GM23338 (cell line): ENCODE results near the gene SELENBP1. TPM values are rescaled to one million over a fixed set of nuclear protein-coding genes. Genes with fewer than 3 reads are reported as not detected.

Source experiments
- ATAC-seq: fragments of 200-7000 bp; cut with Tn5 transposase; 3 replicates; pipeline ENCODE4 v1.9.1; 2020
- DNase-seq: peaks from one replicate; pipeline ENCODE4 v3.0.0-alpha.2; 2015; ENCODE audit warnings: low spot score
- H2AFZ ChIP-seq: fragments of 200-600 bp; sonication (generic); 2 replicates; pipeline ENCODE4 v1.8.0; 2016; ENCODE audit warnings: antibody characterized with exemption, mild to moderate bottlenecking, moderate library complexity
- H3F3A ChIP-seq: fragments of 200-600 bp; sonication (generic); replicated peaks from 2 replicates; pipeline ENCODE4 v1.8.0; 2017; ENCODE audit warnings: antibody characterized with exemption, mixed run types, low read depth
- H3K27ac ChIP-seq: fragments of 200-600 bp; sonication (generic); 2 replicates; pipeline ENCODE4 v1.6.1; 2016; ENCODE audit warnings: low read depth
- H3K27me3 ChIP-seq: fragments of 200-600 bp; sonication (generic); 2 replicates; pipeline ENCODE4 v1.8.0; 2016; ENCODE audit warnings: mild to moderate bottlenecking, mixed run types, moderate library complexity; ENCODE audit not compliant: insufficient read depth
- H3K36me3 ChIP-seq: fragments of 200-600 bp; sonication (generic); 2 replicates; pipeline ENCODE4 v1.8.0; 2016; ENCODE audit warnings: mild to moderate bottlenecking; ENCODE audit not compliant: insufficient read depth
- H3K4me1 ChIP-seq: fragments of 200-600 bp; sonication (generic); 2 replicates; pipeline ENCODE4 v1.8.0; 2016; ENCODE audit warnings: mild to moderate bottlenecking, moderate library complexity; ENCODE audit not compliant: insufficient read depth
- H3K4me2 ChIP-seq: fragments of 200-600 bp; sonication (generic); 2 replicates; pipeline ENCODE4 v1.7.1; 2017; ENCODE audit warnings: mixed run types
- H3K4me3 ChIP-seq: fragments of 200-600 bp; sonication (generic); 2 replicates; pipeline ENCODE4 v1.6.1; 2016; ENCODE audit warnings: mixed run types
- H3K79me2 ChIP-seq: fragments of 200-600 bp; sonication (generic); replicated peaks from 2 replicates; pipeline ENCODE4 v1.8.0; 2017; ENCODE audit warnings: mild to moderate bottlenecking; ENCODE audit not compliant: insufficient read depth
- H3K9me2 ChIP-seq: fragments of 200-600 bp; sonication (generic); 2 replicates; pipeline ENCODE4 v1.8.0; 2017; ENCODE audit not compliant: insufficient read depth
- H4K20me1 ChIP-seq: fragments of 200-600 bp; sonication (generic); replicated peaks from 2 replicates; pipeline ENCODE4 v1.8.0; 2017; ENCODE audit warnings: mild to moderate bottlenecking; ENCODE audit not compliant: insufficient read depth
- H3K27ac Mint-ChIP-seq: 2 replicates; pipeline ENCODE4 v1.8.0; 2020; ENCODE audit warnings: inconsistent platforms, mild to moderate bottlenecking, moderate library complexity, mixed read lengths
- H3K27me3 Mint-ChIP-seq: 3 replicates; pipeline ENCODE4 v1.8.0; 2022; ENCODE audit warnings: low read depth, mild to moderate bottlenecking, moderate library complexity, mixed read lengths, inconsistent platforms; ENCODE audit not compliant: insufficient read depth, poor library complexity
- H3K36me3 Mint-ChIP-seq: 3 replicates; pipeline ENCODE4 v1.8.0; 2021; ENCODE audit warnings: low read depth, mild to moderate bottlenecking, inconsistent platforms, moderate library complexity, mixed read lengths
- H3K4me1 Mint-ChIP-seq: 3 replicates; pipeline ENCODE4 v1.8.0; 2020; ENCODE audit warnings: mild to moderate bottlenecking, inconsistent platforms, mixed read lengths
- H3K4me3 Mint-ChIP-seq: 3 replicates; pipeline ENCODE4 v1.8.0; 2021; ENCODE audit warnings: moderate library complexity, mild to moderate bottlenecking, inconsistent platforms, mixed read lengths
- H3K9me3 Mint-ChIP-seq: 3 replicates; pipeline ENCODE4 v1.8.0; 2020; ENCODE audit warnings: moderate library complexity, mild to moderate bottlenecking, inconsistent platforms, mixed read lengths
- ETS1 ChIP-seq: IDR thresholded peaks from 2 replicates; pipeline ENCODE4 v1.6.1; 2016; ENCODE audit warnings: antibody characterized with exemption
- EZH2 ChIP-seq: fragments of 200-600 bp; sonication (generic); IDR thresholded peaks from one replicate; pipeline ENCODE4 v1.8.0; 2017; ENCODE audit warnings: antibody characterized with exemption, mild to moderate bottlenecking, low read depth; ENCODE audit not compliant: unreplicated experiment
- EZH2phosphoT487 ChIP-seq: fragments of 200-600 bp; sonication (generic); IDR thresholded peaks from one replicate; pipeline ENCODE4 v1.8.1; 2018; ENCODE audit warnings: antibody characterized with exemption; ENCODE audit not compliant: unreplicated experiment
- JUNB ChIP-seq: IDR thresholded peaks from one replicate; pipeline ENCODE4 v1.6.1; 2016; ENCODE audit warnings: antibody characterized with exemption; ENCODE audit not compliant: unreplicated experiment
- NANOG ChIP-seq: IDR thresholded peaks from 2 replicates; pipeline ENCODE4 v1.6.1; 2016; ENCODE audit warnings: antibody characterized with exemption, borderline replicate concordance
- POLR2AphosphoS5 ChIP-seq: IDR thresholded peaks from 2 replicates; pipeline ENCODE4 v1.6.1; 2016; ENCODE audit warnings: antibody characterized with exemption, low read depth
- REST ChIP-seq: IDR thresholded peaks from one replicate; pipeline ENCODE4 v1.6.1; 2018; ENCODE audit warnings: antibody characterized with exemption; ENCODE audit not compliant: unreplicated experiment
- STAT1 ChIP-seq: IDR thresholded peaks from one replicate; pipeline ENCODE4 v1.6.1; 2016; ENCODE audit warnings: antibody characterized with exemption; ENCODE audit not compliant: unreplicated experiment
- ZNF114 ChIP-seq: fragments of 250-450 bp; sonication (Bioruptor Pico); IDR thresholded peaks from 2 replicates; pipeline ENCODE4 v1.5.0; 2020; ENCODE audit warnings: mild to moderate bottlenecking, moderate library complexity
- ZNF331 ChIP-seq: fragments of 250-450 bp; sonication (Bioruptor Pico); IDR thresholded peaks from 2 replicates; pipeline ENCODE4 v1.5.0; 2020; ENCODE audit warnings: low read depth, mild to moderate bottlenecking, moderate library complexity
- polyA plus RNA-seq: library from polyadenylated mRNA; unstranded; fragments of >200 nt; fragmentation: Nextera tagmentation; extraction: Ambion mirVana; gene quantifications from 2 replicates; pipeline ENCODE4 v1.2.1, GENCODE V29; 2016
- total RNA-seq: library from RNA; depleted of rRNA; stranded (reverse); fragments of >200 nt; shearing (Covaris generic); gene quantifications from 2 replicates; pipeline ENCODE4 v1.2.3, GENCODE V29; 2014
- TF ChIP-seq, protein P1 (sequence below), 2 experiments: fragments of 200-600 bp in 1 of 2; sonication (generic) in 1 of 2; conservative IDR thresholded peaks; 2 replicates each; pipeline versions ENCODE4 v1.5.1 to v1.6.1; 2016 to 2017; ENCODE audit warnings: antibody characterized with exemption in 2 of 2, low read depth in 2 of 2, mild to moderate bottlenecking in 2 of 2, moderate library complexity in 1 of 2

Gene SELENBP1
- total and polyA plus RNA-seq, 2 experiments from 2014 or later, result 10.7 to 13.4 TPM

GRCh38 chr1:151386002-151386401 is 13.5 kb upstream of the SELENBP1 start (continued):
- TF ChIP-seq POLR2AphosphoS5 (no peak), NANOG (no peak), ETS1 (no peak), EZH2phosphoT487 (no peak), STAT1 (no peak), EZH2 (no peak), JUNB (no peak), ZNF114 (CRISPR knock-in tag) (no peak), REST (no peak), ZNF331 (no peak)
- TF ChIP-seq, protein P1, sequence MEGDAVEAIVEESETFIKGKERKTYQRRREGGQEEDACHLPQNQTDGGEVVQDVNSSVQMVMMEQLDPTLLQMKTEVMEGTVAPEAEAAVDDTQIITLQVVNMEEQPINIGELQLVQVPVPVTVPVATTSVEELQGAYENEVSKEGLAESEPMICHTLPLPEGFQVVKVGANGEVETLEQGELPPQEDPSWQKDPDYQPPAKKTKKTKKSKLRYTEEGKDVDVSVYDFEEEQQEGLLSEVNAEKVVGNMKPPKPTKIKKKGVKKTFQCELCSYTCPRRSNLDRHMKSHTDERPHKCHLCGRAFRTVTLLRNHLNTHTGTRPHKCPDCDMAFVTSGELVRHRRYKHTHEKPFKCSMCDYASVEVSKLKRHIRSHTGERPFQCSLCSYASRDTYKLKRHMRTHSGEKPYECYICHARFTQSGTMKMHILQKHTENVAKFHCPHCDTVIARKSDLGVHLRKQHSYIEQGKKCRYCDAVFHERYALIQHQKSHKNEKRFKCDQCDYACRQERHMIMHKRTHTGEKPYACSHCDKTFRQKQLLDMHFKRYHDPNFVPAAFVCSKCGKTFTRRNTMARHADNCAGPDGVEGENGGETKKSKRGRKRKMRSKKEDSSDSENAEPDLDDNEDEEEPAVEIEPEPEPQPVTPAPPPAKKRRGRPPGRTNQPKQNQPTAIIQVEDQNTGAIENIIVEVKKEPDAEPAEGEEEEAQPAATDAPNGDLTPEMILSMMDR (conservative IDR thresholded peaks at IDR 0.05; ENCODE audit: low read depth in 2 of 2), result no peak

DNA sequence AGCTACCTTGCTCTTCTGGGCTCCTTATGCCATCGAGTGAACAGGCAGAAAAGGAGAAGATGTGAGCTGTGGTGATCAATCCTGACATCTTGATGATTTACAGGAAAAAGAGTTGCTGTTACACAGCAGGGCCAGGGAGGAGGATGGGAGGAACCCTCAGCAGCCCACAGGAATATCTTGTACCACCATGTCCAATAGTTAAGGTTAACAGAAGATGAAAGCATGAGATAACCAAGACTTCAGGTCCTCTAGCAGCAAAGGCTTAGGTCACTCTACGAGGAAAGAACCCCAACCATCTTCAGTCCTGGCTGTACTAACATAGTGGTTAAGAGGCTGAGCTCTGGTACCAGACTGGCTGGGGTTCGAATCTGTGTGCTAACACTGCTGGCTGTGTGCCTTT is 12.1 kb upstream of the SELENBP1 start:
- Histone ChIP-seq H3K36me3 (no peaks in the 10 kb centered on the region), H3F3A (no peaks in the 10 kb centered on the region), H3K4me3 (no peak overlapping the region), H3K4me2 (no peak overlapping the region), H3K4me1 (no peaks in the 10 kb centered on the region), H3K27ac (no peak overlapping the region), H3K27me3 (no peaks in the 10 kb centered on the region), H2AFZ (no peak overlapping the region), H3K79me2 (no peaks in the 10 kb centered on the region), H4K20me1 (no peaks in the 10 kb centered on the region), H3K9me2 (no peaks in the 10 kb centered on the region)
- no peak for TF ChIP-seq REST
- Mint-ChIP-seq H3K4me3 (no peak overlapping the region), H3K36me3 (no peaks in the 10 kb centered on the region), H3K9me3 (peaks cover 8% of the 10 kb centered on the region), H3K27ac (no peak overlapping the region), H3K4me1 (no peaks in the 10 kb centered on the region), H3K27me3 (no peaks in the 10 kb centered on the region)
- DNase-seq (no peak), ATAC-seq (no peak)
